BLaER1 (cell line): ENCODE results near the gene DNMBP.

Source experiments
- H3K27ac ChIP-seq: shearing (Covaris generic); formaldehyde crosslinking; 2 replicates; pipeline ENCODE4 v1.8.1; 2022
- H3K27me3 ChIP-seq: shearing (Covaris generic); formaldehyde crosslinking; 2 replicates; pipeline ENCODE4 v1.8.1; 2022
- H3K36me3 ChIP-seq: shearing (Covaris generic); formaldehyde crosslinking; 2 replicates; pipeline ENCODE4 v1.8.1; 2022
- H3K4me1 ChIP-seq: shearing (Covaris generic); formaldehyde crosslinking; 2 replicates; pipeline ENCODE4 v1.8.1; 2022
- H3K4me2 ChIP-seq: shearing (Covaris generic); formaldehyde crosslinking; 2 replicates; pipeline ENCODE4 v1.8.1; 2022
- H3K4me3 ChIP-seq: shearing (Covaris generic); formaldehyde crosslinking; 2 replicates; pipeline ENCODE4 v1.8.1; 2022
- H3K9ac ChIP-seq: shearing (Covaris generic); formaldehyde crosslinking; 2 replicates; pipeline ENCODE4 v1.8.1; 2022
- H3K9me3 ChIP-seq: shearing (Covaris generic); formaldehyde crosslinking; 2 replicates; pipeline ENCODE4 v1.8.1; 2022
- H4K20me1 ChIP-seq: shearing (Covaris generic); formaldehyde crosslinking; 2 replicates; pipeline ENCODE4 v1.8.1; 2022
- Cebpa-rat ChIP-seq: shearing (Covaris generic); IDR thresholded peaks from 2 replicates; pipeline ENCODE4 v1.8.1; 2022

The DNMBP gene

GRCh38 chr10:100009793-100010676, at the start of gene DNMBP:
Gene DNMBP, minus strand, starts transcription at chr10:100009947. Its CDS starts 37,823 bp downstream, at chr10:99972124.
- H3K27me3 ChIP-seq: no peaks in the 10 kb centered on the region
- H3K4me1 ChIP-seq: peaks cover 45% of the 10 kb centered on the region
- no peaks in the 10 kb centered on the region for H3K36me3 ChIP-seq
- peak within 1 kb of the TSS; percentile 85 for H3K4me2 ChIP-seq
- H4K20me1 ChIP-seq: peaks cover 25% of the 10 kb centered on the region; the same call in 1 of the 2 replicates
- no peaks in the 10 kb centered on the region for H3K9me3 ChIP-seq
- peak within 1 kb of the TSS; percentile 87 for H3K4me3 ChIP-seq
- H3K27ac ChIP-seq: peak within 1 kb of the TSS; percentile 70
- TF ChIP-seq Cebpa-rat: no peak
- H3K9ac ChIP-seq: peak within 1 kb of the TSS; percentile 82

GRCh38 chr10:100057948-100058347, 48.2 kb upstream of the DNMBP start:
- H3K4me1 ChIP-seq: no peaks in the 10 kb centered on the region
- no peak overlapping the region for H3K27ac ChIP-seq
- H3K9me3 ChIP-seq: peaks cover 6% of the 10 kb centered on the region; the same call in 1 of the 2 replicates
- H3K9ac ChIP-seq: no peak overlapping the region
- no peak for TF ChIP-seq Cebpa-rat
- H4K20me1 ChIP-seq: no peaks in the 10 kb centered on the region
- H3K4me2 ChIP-seq: no peak overlapping the region
- no peaks in the 10 kb centered on the region for H3K27me3 ChIP-seq
- no peak overlapping the region for H3K4me3 ChIP-seq
- no peaks in the 10 kb centered on the region for H3K36me3 ChIP-seq

GRCh38 chr10:100053686-100054460, 44.1 kb upstream of the DNMBP start:
- no peak overlapping the region for H3K4me3 ChIP-seq
- H4K20me1 ChIP-seq: no peaks in the 10 kb centered on the region
- H3K9me3 ChIP-seq: peaks cover 6% of the 10 kb centered on the region; the same call in 1 of the 2 replicates
- H3K4me1 ChIP-seq: no peaks in the 10 kb centered on the region
- no peak for TF ChIP-seq Cebpa-rat
- no peaks in the 10 kb centered on the region for H3K27me3 ChIP-seq
- H3K4me2 ChIP-seq: no peak overlapping the region
- no peaks in the 10 kb centered on the region for H3K36me3 ChIP-seq
- no peak overlapping the region for H3K27ac ChIP-seq
- no peak overlapping the region for H3K9ac ChIP-seq

GRCh38 chr10:100046021-100046486, 36.3 kb upstream of the DNMBP start:
- TF ChIP-seq Cebpa-rat: no peak
- Histone ChIP-seq H3K4me1 (peaks cover 23% of the 10 kb centered on the region), H3K9me3 (no peaks in the 10 kb centered on the region), H3K36me3 (no peaks in the 10 kb centered on the region), H4K20me1 (no peaks in the 10 kb centered on the region), H3K27me3 (no peaks in the 10 kb centered on the region), H3K4me2 (no peak overlapping the region), H3K9ac (no peak overlapping the region), H3K27ac (no peak overlapping the region), H3K4me3 (no peak overlapping the region)

GRCh38 chr10:100045592-100045991, 35.8 kb upstream of the DNMBP start:
- Histone ChIP-seq H4K20me1 (no peaks in the 10 kb centered on the region), H3K27me3 (no peaks in the 10 kb centered on the region), H3K4me1 (peaks cover 23% of the 10 kb centered on the region), H3K4me2 (no peak overlapping the region), H3K36me3 (no peaks in the 10 kb centered on the region), H3K9me3 (no peaks in the 10 kb centered on the region), H3K9ac (no peak overlapping the region), H3K27ac (no peak overlapping the region), H3K4me3 (no peak overlapping the region)
- TF ChIP-seq Cebpa-rat: no peak

- TF ChIP-seq Cebpa-rat: no peak
- H3K4me3 ChIP-seq: no peak overlapping the region
- peaks cover 25% of the 10 kb centered on the region for H3K4me1 ChIP-seq
- peak overlapping the region; percentile 44 for H3K4me2 ChIP-seq
- H3K9me3 ChIP-seq: no peaks in the 10 kb centered on the region
- no peaks in the 10 kb centered on the region for H4K20me1 ChIP-seq
- no peaks in the 10 kb centered on the region for H3K27me3 ChIP-seq
- H3K36me3 ChIP-seq: no peaks in the 10 kb centered on the region
- H3K9ac ChIP-seq: no peak overlapping the region
- H3K27ac ChIP-seq: no peak overlapping the region
These were observed 34.0 kb upstream of the DNMBP start for GRCh38 chr10:100043796-100044195.

- no peak overlapping the region for H3K27ac ChIP-seq
- H3K9me3 ChIP-seq: no peaks in the 10 kb centered on the region
These were observed 33.6 kb upstream of the DNMBP start for GRCh38 chr10:100043344-100043743.

GRCh38 chr10:100041306-100042002, 31.7 kb upstream of the DNMBP start:
- H4K20me1 ChIP-seq: no peaks in the 10 kb centered on the region
- H3K27me3 ChIP-seq: no peaks in the 10 kb centered on the region
- H3K9me3 ChIP-seq: no peaks in the 10 kb centered on the region
- H3K36me3 ChIP-seq: no peaks in the 10 kb centered on the region
- H3K4me2 ChIP-seq: peak overlapping the region; percentile 13; the same call in 1 of the 2 replicates
- H3K4me3 ChIP-seq: no peak overlapping the region
- no peak overlapping the region for H3K27ac ChIP-seq
- H3K9ac ChIP-seq: no peak overlapping the region
- H3K4me1 ChIP-seq: peaks cover 34% of the 10 kb centered on the region
- no peak for TF ChIP-seq Cebpa-rat

More at GRCh38 chr10:100043344-100043743, 33.6 kb upstream of the DNMBP start:
- H3K27me3 ChIP-seq: no peaks in the 10 kb centered on the region
- H3K4me1 ChIP-seq: peaks cover 30% of the 10 kb centered on the region
- H3K4me2 ChIP-seq: peak overlapping the region; percentile 44; the same call in 1 of the 2 replicates
- H4K20me1 ChIP-seq: no peaks in the 10 kb centered on the region
- no peak overlapping the region for H3K4me3 ChIP-seq
- no peak for TF ChIP-seq Cebpa-rat
- no peaks in the 10 kb centered on the region for H3K36me3 ChIP-seq
- H3K9ac ChIP-seq: no peak overlapping the region

- Histone ChIP-seq H3K27me3 (no peaks in the 10 kb centered on the region), H3K27ac (no peak overlapping the region), H3K9ac (0 out of 2 replicates have a peak overlapping the region, but pooled peaks have one; percentile 21), H3K36me3 (no peaks in the 10 kb centered on the region), H3K4me3 (no peak overlapping the region), H4K20me1 (no peaks in the 10 kb centered on the region), H3K4me1 (peaks cover 22% of the 10 kb centered on the region), H3K4me2 (peak overlapping the region; percentile 51), H3K9me3 (no peaks in the 10 kb centered on the region)
- TF ChIP-seq Cebpa-rat: no peak
These were observed 28.9 kb upstream of the DNMBP start for GRCh38 chr10:100038561-100039071.
